HS-5 (cell line): ENCODE results near the gene NGB.

Source experiments
- DNase-seq: peaks from one replicate; pipeline ENCODE4 v3.0.0-alpha.2; 2012; ENCODE audit warnings: low read depth

NGB gene

GRCh38 chr14:77264466-77265186, 6.4 kb downstream of the NGB start:
- no peak for DNase-seq

DNA sequence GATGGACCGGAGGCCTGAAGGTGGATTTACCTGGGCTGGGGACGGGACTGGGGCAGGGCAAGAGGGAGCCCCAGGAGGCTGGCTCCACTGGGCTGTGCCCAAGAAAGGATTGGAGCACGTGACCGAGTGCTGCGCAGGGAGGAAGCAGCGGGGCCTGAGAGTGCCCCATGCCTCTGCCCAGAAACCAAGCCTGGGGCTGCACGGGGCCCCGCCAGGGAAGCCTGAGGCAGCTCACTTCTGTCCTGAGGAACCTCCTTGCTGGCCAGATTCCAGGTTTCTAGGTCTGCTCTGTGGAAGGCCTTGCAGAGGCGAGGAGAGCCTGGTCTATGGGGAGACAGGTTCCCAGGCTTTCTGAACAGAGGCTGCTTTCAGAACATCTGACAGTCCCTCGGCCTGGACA, 10.4 kb downstream of the NGB start:
- no peak for DNase-seq

DNA sequence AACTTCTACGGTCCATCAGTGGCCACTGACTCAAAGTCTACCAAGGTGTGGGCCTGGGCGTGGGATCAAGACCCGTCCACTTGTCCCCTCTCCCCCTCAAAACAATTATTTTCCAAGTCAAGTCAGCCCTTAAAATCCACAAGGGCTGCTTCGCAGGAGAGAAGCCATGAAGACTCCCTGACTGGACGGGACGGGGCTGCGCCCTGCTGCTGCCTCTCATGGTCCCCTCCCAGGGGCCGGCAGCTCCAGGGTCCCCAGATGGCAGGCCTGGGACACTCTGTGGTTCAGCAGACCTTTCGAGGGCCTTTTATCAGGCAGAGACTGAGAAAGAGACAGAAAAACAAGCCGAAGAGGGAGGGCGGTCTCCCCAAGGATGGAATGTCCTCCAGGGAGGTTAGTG, 10.8 kb downstream of the NGB start:
- DNase-seq = no peak

GRCh38 chr14:77259025-77259715, 11.8 kb downstream of the NGB start:
- DNase-seq = no peak

- no peak for DNase-seq
Observed at GRCh38 chr14:77258566-77258965, 12.4 kb downstream of the NGB start.

DNA sequence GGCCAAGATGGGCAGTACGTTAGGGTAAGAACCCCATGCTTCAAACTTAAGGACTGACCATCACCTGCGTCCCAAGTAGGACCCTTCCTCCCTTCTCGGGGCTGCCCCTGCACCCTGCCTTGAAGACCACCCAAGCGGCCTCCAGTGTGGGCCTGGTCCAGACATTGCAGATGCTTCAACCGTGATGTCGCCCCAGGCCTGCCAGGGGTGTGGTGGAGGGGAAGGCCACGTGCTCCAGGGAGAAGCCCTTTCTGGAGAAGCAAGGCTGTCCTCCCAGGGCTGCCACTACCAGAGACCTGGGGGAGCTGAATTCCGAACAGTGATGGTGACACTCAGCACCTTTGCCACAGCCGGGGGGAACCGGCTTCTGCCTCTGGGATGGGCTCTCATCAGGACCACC, 13.3 kb downstream of the NGB start:
- no peak for DNase-seq

DNA sequence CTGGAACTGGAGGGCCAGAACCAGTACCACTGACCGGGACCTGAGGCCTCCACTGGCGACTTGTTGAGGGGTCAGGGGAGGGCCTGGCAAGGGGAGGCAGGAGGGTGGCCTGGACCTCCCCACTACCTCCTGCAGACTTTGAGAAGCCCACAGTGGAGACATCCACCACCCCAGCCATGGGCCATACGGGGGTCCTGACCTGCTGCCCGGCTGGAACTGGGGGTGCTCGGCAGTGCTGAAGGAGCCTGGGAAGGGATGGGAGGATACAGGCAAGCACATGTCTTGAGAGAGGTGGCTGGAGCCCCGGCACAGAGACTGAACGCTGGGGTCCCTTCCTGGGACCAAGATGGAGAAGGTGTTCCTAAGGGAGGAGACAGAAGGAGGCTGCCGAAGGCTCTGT, 14.3 kb downstream of the NGB start:
- DNase-seq = no peak

GRCh38 chr14:77253333-77254190, 17.4 kb downstream of the NGB start:
- no peak for DNase-seq

DNA sequence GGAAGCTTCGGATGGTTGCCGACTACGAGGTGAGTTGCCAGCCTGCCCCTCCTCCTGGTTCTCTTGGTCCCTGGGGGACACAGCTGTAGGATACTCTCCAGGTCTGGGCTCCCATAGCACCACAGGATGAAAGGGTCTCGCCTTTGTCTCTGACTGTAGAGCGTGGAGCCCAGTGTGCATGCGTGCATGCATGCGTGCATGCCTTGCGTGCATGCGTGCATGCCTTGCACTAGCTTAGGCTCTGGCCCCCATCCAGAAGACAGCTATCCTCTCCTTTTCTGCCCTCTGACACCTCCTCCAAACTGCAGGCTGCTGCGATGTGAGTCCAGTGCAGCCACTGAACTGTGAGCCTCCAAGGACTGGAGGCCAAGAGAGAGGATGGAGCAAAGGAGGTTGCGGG, 19.1 kb downstream of the NGB start:
- DNase-seq = no peak

GRCh38 chr14:77250927-77251326, 20.1 kb downstream of the NGB start:
- no peak for DNase-seq

GRCh38 chr14:77249286-77249685, 21.7 kb downstream of the NGB start:
- DNase-seq = no peak

DNA sequence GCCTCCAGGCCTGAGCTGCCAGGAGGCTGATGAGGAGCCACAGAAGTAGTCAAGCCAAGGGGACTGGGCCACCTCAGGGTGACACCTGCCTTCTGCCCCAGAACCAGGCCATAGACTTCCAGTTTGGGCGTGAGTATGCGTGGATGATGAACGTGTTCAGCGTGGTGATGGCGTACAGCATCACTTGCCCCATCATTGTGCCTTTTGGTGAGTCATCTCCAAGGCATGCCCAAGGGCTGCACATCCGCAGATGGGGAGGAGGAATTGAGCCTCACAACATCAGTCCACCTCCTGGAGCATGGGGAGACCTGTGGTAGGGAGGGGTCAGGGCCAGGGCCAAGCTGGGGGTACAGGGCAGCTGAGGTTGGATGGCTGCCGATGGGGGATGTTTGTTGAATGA, 22.3 kb downstream of the NGB start:
- peak; percentile 5 for DNase-seq

DNA sequence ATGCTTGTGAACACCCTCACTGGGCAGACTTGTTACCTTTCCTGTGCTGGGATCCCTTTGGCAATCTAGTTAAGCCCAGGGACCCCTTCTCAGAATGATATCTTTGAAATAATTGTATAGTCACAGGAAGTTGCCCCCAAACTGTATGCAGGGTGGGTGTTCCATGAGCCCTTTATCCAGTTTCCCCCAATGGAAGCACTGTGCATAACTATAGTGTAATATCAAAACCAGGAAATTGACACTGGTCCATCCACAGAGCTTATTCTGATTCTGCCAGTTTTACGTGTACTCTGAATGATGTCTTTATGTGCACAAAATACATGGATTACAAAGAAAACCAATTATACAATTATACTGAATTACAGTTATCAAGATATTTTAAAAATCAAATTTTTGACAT, 24.2 kb downstream of the NGB start:
- no peak for DNase-seq

- DNase-seq = no peak
Observed at GRCh38 chr14:77245820-77246219, 25.2 kb downstream of the NGB start.

- DNase-seq = no peak
Observed at GRCh38 chr14:77243853-77244252, 27.2 kb downstream of the NGB start.

GRCh38 chr14:77242752-77243151, 28.3 kb downstream of the NGB start:
- DNase-seq = no peak

GRCh38 chr14:77241955-77242354, 29.1 kb downstream of the NGB start:
- no peak for DNase-seq

DNA sequence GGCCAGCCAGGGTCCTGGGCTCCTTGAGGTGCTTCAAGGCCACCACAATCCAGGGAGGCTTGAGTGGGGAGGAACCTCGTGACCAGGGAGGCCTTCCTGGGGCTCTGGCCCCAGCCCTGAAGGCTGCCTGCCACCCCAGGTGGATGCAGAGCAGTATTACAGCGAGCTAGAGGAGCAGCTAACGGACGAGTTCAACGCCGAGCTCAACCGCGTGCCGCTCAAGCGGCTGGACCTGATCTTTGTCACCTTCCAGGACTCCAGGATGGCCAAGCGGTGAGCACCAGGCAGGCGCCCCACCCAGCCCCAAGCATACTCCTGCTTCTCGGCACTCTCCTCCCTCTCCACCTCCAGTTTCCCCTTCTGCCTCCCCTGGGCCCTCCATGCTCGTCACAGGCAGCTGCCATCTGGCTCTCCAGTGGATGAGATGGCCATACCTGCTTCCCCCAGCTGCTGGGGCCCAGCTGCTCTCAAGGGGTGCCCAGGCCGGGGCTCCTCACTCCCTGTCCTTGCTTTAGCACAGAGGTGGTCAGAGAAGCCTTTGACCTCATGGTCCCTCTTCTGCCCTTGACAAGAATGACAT, 30.6 kb downstream of the NGB start:
- DNase-seq = no peak

- DNase-seq = no peak
Observed at GRCh38 chr14:77239412-77239811, 31.6 kb downstream of the NGB start.

DNA sequence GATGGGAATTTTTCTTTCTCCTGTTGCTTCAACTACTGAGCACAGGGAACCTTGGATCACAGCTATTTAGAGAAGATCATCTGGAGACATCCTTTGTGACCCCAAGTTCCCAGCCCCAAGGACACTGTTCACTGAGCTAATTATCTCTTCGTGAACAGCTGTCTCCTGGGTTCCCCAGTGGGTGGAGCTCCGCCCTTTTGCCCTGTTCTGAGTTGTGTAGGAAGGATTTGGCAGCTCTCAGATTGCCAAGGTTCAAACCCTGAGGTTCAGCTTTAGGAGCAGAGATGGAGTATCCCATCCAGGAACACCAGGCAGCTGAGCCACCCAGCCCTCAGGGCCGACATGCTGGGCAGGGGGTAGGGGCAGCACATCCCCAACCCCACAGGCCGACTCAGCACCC, 32.0 kb downstream of the NGB start:
- no peak for DNase-seq

DNA sequence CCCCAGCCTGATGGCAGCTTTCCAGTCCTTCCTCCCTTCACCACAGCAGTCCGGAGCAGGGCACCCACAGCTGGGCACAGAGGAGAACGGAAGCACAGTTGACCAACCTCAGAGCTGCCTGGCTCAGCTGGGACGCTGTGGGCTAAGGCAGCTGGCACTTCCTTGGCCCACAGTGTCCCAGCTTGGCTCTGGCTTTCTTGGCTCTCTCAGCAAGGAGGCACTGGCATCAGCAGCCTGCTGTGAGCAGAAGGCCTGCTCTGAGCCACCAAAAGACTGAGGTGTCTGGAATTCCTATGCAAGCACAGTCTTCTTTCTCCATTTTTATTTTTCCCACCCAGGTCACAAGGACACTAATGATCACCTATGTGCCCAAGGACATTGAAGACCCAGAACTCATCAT, 32.6 kb downstream of the NGB start:
- DNase-seq = no peak

DNA sequence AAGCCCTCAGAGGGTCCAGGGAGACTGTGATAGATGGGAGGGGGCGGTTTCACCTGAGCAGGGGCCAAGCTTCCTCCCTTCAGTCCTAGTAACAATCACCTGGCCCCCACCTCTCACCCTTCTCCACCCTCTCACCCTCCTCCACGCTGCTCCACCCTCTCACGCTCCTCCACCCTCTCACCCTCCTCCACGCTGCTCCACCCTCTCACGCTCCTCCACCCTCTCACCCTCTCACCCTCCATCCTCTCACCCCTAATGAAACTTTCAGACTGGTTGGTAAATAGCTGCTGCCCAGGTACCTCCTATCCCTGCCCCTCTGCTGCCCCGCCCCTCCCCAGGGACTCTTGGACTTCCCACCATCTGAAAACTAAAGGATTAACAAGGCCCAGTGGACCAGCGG, 34.2 kb downstream of the NGB start:
- no peak for DNase-seq

- DNase-seq = no peak
Observed at GRCh38 chr14:77231721-77232120, 39.3 kb downstream of the NGB start.
